Subcutaneous abdominal adipose tissue (tissue), 5 donors: ENCODE data around the gene ITPR3.

Experiments
- H3K27ac ChIP-seq: one replicate; pipeline ENCODE4 v1.7.0; 2013; ENCODE audit warnings: low read depth, mild to moderate bottlenecking, inconsistent platforms, low read length, moderate library complexity
- H3K27me3 ChIP-seq, 5 donors: one replicate each; pipeline ENCODE4 v1.7.0; 2013; ENCODE audit warnings: low read length in 5 of 5, inconsistent platforms in 1 of 5; ENCODE audit not compliant: control insufficient read depth in 5 of 5, insufficient read depth in 4 of 5
- H3K36me3 ChIP-seq, 5 donors: one replicate each; pipeline ENCODE4 v1.7.0; 2013; ENCODE audit warnings: low read length in 5 of 5; ENCODE audit not compliant: control insufficient read depth in 5 of 5, insufficient read depth in 5 of 5
- H3K4me1 ChIP-seq, 5 donors: one replicate each; pipeline ENCODE4 v1.7.0; 2013; ENCODE audit warnings: low read length in 5 of 5, mild to moderate bottlenecking in 3 of 5, moderate library complexity in 1 of 5; ENCODE audit not compliant: control insufficient read depth in 5 of 5, insufficient read depth in 5 of 5
- H3K4me3 ChIP-seq, 5 donors: one replicate each; pipeline ENCODE4 v1.7.0; 2013; ENCODE audit warnings: low read length in 5 of 5, low read depth in 1 of 5
- H3K9ac ChIP-seq, 5 donors: one replicate each; pipeline ENCODE4 v1.7.0; 2013; ENCODE audit warnings: low read length in 5 of 5, mild to moderate bottlenecking in 4 of 5, moderate library complexity in 3 of 5
- H3K9me3 ChIP-seq, 5 donors: one replicate each; pipeline ENCODE4 v1.7.0; 2013; ENCODE audit warnings: low read length in 5 of 5; ENCODE audit not compliant: control insufficient read depth in 5 of 5
- donor health status: healthy.
- donor health status: healthy.
- donor health status: healthy.
- donor health status: healthy.
- donor health status: healthy.

Gene ITPR3

DNA sequence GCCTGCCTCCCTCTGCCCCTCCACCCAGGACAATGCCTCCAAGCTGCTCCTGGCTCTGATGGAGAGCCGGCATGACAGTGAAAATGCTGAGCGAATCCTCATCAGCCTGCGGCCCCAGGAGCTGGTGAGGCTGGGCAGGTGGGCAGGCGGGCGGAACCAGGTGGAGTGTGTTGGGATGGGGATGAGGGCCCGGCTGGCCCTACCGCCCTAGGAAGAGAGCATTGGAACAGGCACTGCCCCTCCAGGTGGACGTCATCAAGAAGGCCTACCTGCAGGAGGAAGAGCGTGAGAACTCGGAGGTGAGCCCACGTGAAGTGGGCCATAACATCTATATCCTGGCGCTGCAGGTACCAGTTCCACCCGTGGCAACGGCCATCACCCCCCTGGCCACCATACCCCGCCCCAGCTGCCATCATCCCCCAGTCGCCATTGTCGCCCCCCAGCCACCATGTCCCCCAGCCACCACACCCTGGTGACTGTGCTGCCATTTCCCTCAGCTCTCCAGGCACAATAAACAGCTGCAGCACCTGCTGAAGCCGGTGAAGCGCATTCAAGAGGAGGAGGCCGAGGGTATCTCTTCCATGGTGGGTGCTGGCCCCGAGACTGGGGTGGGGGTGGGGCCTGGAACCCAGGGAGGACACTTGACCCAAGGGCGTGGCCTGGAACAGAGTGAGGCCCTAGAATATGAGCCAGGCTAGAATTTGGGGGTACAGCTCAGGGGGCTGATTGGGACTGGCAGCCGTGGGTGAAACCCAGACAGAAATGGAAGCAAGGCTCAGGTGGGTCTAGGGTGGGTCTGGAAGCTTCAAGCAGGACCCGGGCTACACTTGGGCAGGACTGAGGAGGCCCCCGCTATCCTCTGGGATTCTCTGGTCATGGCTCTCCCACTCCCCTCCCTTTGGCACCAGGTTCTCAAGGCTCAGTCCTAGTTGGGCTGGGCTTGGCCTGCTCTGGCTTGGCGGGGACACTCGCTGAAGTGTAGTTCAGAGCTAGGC is 66.2 kb downstream of the ITPR3 start:
- Histone ChIP-seq H3K27me3 (peaks cover 0 to 4% (median 3%) of the 10 kb centered on the region in 5 donors), H3K27ac (no peak overlapping the region), H3K9ac (no peak overlapping the region), H3K4me1 (no peaks in the 10 kb centered on the region), H3K36me3 (peaks cover 0 to 96% (median 60%) of the 10 kb centered on the region in 5 donors), H3K9me3 (no peaks in the 10 kb centered on the region), H3K4me3 (no peak overlapping the region)

DNA sequence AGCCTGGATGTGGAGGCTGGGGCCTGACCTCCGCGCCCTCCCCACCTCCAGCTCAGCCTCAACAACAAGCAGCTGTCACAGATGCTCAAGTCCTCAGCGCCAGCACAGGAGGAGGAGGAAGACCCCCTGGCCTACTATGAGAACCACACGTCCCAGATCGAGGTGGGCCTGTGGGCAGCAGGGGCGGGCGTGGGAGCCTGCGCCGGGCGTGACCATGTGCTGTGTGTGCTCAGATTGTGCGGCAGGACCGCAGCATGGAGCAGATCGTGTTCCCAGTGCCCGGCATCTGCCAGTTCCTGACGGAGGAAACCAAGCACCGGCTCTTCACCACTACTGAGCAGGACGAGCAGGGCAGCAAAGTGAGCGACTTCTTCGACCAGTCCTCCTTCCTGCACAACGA is 66.9 kb downstream of the ITPR3 start:
- Histone ChIP-seq H3K27me3 (peaks cover 0 to 4% (median 3%) of the 10 kb centered on the region in 5 donors), H3K27ac (no peak overlapping the region), H3K9me3 (no peaks in the 10 kb centered on the region), H3K4me3 (no peak overlapping the region), H3K4me1 (peaks cover 0 to 5% (median 0%) of the 10 kb centered on the region in 5 donors), H3K9ac (no peak overlapping the region), H3K36me3 (peaks cover 0 to 94% (median 59%) of the 10 kb centered on the region in 5 donors)

DNA sequence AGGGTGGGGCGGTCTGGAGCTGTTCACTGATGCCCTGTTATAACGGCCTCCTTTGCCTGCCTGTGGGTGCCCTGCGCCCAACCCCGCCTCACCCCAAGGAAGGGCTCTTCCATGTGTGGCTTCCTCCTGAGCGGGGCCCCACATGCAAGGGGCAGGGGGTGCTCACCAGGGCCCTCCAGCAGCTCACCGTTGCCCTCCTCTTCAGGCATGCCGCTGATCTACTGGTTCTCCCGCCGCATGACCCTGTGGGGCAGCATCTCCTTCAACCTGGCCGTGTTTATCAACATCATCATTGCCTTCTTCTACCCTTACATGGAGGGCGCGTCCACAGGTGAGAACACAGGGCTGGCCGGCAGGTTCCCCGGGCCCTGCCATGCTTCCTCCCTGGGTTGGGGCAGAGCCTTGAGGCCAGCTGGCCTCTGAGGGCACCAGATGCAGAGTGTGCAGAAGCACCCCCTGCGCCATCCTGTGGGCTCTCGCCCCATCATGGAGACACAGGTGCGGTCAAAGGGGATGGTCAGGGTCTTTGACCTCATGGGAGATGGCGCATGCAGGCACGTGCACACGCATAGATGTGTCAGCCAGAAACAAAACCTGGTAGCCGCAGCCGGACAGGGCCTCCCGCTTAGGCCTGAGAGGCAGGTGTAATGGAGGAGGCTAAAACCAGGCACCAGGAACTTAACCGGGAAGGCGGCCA is 67.5 kb downstream of the ITPR3 start:
- Histone ChIP-seq H3K36me3 (peaks cover 0 to 94% (median 63%) of the 10 kb centered on the region in 5 donors), H3K4me3 (no peak overlapping the region), H3K4me1 (peaks cover 0 to 9% (median 0%) of the 10 kb centered on the region in 5 donors), H3K27ac (no peak overlapping the region), H3K9ac (no peak overlapping the region), H3K9me3 (no peaks in the 10 kb centered on the region), H3K27me3 (peaks cover 0 to 4% (median 0%) of the 10 kb centered on the region in 5 donors)

DNA sequence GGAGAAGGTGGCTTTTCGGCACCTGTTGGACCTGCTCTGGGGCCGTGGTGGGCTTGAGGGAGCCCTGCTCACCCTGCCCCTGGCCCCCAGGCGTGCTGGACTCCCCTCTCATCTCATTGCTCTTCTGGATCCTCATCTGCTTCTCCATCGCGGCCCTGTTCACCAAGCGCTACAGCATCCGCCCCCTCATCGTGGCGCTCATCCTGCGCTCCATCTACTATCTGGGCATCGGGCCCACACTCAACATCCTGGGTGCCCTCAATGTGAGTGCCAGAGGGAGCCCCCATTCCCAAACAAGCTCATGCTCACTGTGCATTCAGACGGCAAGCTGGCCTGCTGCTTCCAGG is 68.0 kb downstream of the ITPR3 start:
- Histone ChIP-seq H3K4me1 (peaks cover 0 to 9% (median 0%) of the 10 kb centered on the region in 5 donors), H3K27me3 (peaks cover 0 to 4% (median 0%) of the 10 kb centered on the region in 5 donors), H3K4me3 (no peak overlapping the region), H3K36me3 (peaks cover 0 to 92% (median 65%) of the 10 kb centered on the region in 5 donors), H3K9me3 (no peaks in the 10 kb centered on the region), H3K27ac (no peak overlapping the region), H3K9ac (no peak overlapping the region)

DNA sequence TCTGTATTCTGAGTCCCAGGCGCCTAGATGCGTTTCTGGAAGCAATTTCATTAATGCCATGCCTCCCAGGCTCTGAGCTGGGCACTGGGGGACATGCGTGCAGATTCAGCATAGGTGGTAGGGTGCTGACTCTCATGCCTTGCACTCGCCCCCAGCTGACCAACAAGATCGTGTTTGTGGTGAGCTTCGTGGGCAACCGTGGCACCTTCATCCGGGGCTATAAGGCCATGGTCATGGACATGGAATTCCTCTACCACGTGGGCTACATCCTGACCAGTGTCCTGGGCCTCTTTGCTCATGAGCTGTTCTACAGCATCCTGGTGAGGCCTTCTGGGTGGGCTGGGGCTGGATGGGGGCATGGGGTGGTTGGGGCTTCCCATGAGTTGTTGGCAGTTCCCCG is 68.8 kb downstream of the ITPR3 start:
- H3K4me1 ChIP-seq = peaks cover 0 to 13% (median 0%) of the 10 kb centered on the region in 5 donors
- no peaks in the 10 kb centered on the region for H3K9me3 ChIP-seq
- H3K36me3 ChIP-seq = peaks cover 0 to 90% (median 61%) of the 10 kb centered on the region in 5 donors
- no peak overlapping the region for H3K9ac ChIP-seq
- peaks cover 0 to 4% (median 0%) of the 10 kb centered on the region in 5 donors for H3K27me3 ChIP-seq
- no peak overlapping the region for H3K27ac ChIP-seq
- no peak overlapping the region for H3K4me3 ChIP-seq

DNA sequence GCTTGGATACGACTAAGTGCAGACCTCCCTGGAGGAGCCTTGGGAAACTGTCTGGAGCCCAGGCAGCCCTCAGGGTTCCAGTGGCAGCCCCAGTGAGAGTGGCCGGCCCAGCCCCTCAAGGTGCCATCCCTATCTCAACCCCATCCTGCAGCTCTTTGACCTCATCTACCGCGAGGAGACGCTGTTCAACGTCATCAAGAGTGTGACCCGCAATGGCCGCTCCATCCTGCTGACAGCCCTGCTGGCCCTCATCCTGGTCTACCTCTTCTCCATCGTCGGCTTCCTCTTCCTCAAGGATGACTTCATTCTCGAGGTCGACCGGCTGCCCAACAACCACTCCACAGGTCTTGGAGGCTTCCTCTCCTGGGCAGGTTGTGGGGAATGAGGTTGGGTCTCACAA is 69.6 kb downstream of the ITPR3 start:
- Histone ChIP-seq H3K9me3 (no peaks in the 10 kb centered on the region), H3K27me3 (peaks cover 0 to 4% (median 0%) of the 10 kb centered on the region in 5 donors), H3K27ac (no peak overlapping the region), H3K4me1 (peaks cover 0 to 21% (median 0%) of the 10 kb centered on the region in 5 donors), H3K4me3 (no peak overlapping the region), H3K36me3 (peaks cover 0 to 90% (median 61%) of the 10 kb centered on the region in 5 donors), H3K9ac (no peak overlapping the region)

DNA sequence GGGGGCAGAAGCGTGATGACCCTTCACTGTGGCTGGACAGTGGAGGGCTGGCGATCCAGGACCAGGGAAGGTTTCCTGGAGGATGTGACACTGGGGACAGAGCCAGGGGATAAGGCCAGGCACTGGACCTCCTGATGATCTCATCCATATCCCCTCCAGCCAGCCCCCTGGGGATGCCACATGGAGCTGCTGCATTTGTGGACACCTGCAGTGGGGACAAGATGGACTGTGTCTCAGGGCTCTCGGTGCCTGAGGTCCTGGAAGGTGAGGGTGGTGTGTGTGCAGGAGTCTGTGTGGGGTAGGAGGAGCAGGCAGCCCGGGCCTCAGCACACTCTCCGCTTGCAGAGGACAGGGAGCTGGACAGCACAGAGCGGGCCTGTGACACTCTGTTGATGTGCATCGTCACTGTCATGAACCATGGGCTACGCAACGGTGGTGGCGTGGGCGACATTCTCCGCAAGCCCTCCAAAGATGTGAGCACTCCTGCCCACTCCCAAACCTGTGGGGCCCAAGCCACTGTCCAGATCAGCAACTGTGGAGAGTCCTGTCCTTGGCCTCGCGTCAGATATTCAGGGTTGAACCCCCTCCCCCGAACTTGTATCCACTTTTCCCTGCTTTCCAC is 70.4 kb downstream of the ITPR3 start:
- H3K36me3 ChIP-seq = peaks cover 0 to 89% (median 57%) of the 10 kb centered on the region in 5 donors
- no peak overlapping the region for H3K27ac ChIP-seq

DNA sequence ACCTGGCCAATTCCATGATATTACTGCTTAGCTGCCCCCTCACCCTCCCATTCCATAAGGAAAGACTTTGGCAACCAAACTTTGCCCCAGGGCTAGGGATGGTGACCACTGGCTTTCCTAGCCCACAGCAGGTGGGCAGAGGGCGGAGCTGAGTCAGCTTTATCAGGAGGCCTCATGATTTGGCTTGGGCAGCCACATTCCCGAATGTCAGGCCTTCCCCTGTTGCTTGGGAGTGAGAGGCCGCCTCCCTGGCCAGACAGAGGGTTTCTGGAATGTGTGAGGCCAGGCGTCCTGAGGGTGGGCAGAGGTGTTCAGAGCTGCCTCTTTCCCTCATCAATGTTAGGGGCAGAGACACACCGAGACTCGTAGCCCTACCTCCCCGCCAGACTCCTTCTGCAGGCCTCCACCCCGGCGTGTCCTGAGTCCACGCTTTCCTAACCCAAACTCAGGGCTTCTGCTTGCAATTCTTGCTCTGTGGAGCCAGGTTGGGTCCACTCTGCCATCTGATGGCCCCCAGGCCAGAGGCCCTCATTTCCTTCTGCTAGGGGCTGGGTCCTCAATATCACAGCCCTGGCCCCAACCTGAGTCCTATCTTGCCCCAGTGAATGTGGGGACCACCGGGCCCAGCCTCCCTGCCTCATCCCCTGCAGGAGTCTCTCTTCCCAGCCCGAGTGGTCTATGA is 71.1 kb downstream of the ITPR3 start:
- Histone ChIP-seq H3K27me3 (peaks cover 0 to 4% (median 0%) of the 10 kb centered on the region in 5 donors), H3K9ac (no peak overlapping the region), H3K4me3 (no peak overlapping the region), H3K36me3 (peaks cover 0 to 89% (median 61%) of the 10 kb centered on the region in 5 donors), H3K27ac (no peak overlapping the region), H3K4me1 (peaks cover 0 to 36% (median 7%) of the 10 kb centered on the region in 5 donors), H3K9me3 (no peaks in the 10 kb centered on the region)

More for the DNA sequence above, 70.4 kb downstream of the ITPR3 start:
- H3K9ac ChIP-seq = no peak overlapping the region
- H3K4me1 ChIP-seq = peaks cover 0 to 29% (median 2%) of the 10 kb centered on the region in 5 donors
- H3K27me3 ChIP-seq = peaks cover 0 to 4% (median 0%) of the 10 kb centered on the region in 5 donors
- H3K9me3 ChIP-seq = no peaks in the 10 kb centered on the region
- H3K4me3 ChIP-seq = no peak overlapping the region

DNA sequence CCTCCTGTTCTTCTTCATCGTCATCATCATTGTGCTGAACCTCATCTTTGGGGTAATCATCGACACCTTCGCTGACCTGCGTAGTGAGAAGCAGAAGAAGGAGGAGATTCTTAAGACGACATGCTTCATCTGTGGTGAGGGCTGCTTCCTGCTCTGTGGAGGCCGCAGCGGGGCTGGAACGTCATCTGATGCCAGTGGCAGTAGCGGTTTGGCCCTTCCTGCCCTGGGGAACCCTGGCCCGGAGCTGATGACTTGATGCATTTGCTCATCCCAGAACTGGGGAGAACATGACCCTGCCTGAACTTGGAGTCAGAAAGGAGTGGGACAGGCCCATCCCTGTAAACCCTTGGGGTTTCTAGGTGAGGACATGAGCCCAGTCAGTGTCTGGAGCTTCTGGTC is 71.6 kb downstream of the ITPR3 start:
- Histone ChIP-seq H3K9ac (no peak overlapping the region), H3K4me3 (no peak overlapping the region), H3K4me1 (peaks cover 0 to 41% (median 7%) of the 10 kb centered on the region in 5 donors), H3K36me3 (peaks cover 0 to 89% (median 61%) of the 10 kb centered on the region in 5 donors), H3K27me3 (peaks cover 0 to 4% (median 0%) of the 10 kb centered on the region in 5 donors), H3K9me3 (no peaks in the 10 kb centered on the region), H3K27ac (no peak overlapping the region)
